ENCODE measurements around the gene LSG1. TPM values are rescaled to one million over a fixed set of nuclear protein-coding genes. Genes with fewer than 3 reads are reported as not detected.

LSG1 gene
- total RNA-seq, 1 experiment from 2014 or later = 72.7 TPM

Other genes with a start within 250 kb of the LSG1 start
- 223 and 264 TPM in 2 replicates for gene ATP13A3, start 185.2 kb downstream of the LSG1 start, total RNA-seq (2014; rRNA removed; shearing (Covaris generic))
- gene TMEM44, start 38.8 kb downstream of the LSG1 start, total RNA-seq (2014; rRNA removed; shearing (Covaris generic)) = 14.2 and 15.4 TPM in 2 replicates
- 8.2 and 10.4 TPM in 2 replicates for gene FAM43A, start 13.7 kb upstream of the LSG1 start, total RNA-seq (2014; rRNA removed; shearing (Covaris generic))